Dermis microvascular lymphatic vessel endothelial cell (primary cell): ENCODE data around the gene GNPDA2. TPM values are rescaled to one million over a fixed set of nuclear protein-coding genes. Genes with fewer than 3 reads are reported as not detected.

Experiments used
- DNase-seq, 2 donors: peaks; one replicate each; pipeline versions ENCODE4 v3.0.0 to v3.0.0-alpha.2; 2010; ENCODE audit warnings: low read depth in 2 of 2
- total RNA-seq: library from RNA; depleted of rRNA; stranded (reverse); fragments of >200 nt; gene quantifications from 2 replicates; pipeline ENCODE4 v1.2.1, GENCODE V29; 2014

The GNPDA2 gene
- total RNA-seq, 1 donor from 2014 or later: 18.5 TPM

DNA sequence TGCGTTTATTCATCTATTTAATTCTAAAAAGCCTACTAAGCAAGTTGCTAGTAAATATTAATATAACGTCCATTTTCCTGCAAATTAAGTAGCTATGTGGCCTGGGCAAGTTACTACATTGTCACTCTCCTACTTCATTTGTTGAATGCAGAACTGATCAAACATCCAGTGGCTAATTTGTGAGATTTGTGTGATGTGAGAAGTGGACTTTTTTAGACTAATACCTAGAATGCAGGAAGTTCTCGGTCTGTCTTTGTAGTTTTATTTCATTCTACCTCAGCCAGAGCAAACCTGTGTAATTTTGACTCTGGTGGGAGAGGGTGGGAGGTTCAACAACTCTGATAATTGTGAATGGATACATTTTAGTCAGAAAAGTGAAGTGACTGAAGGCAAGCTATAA, 47.3 kb downstream of the GNPDA2 start:
- no peak for DNase-seq

DNA sequence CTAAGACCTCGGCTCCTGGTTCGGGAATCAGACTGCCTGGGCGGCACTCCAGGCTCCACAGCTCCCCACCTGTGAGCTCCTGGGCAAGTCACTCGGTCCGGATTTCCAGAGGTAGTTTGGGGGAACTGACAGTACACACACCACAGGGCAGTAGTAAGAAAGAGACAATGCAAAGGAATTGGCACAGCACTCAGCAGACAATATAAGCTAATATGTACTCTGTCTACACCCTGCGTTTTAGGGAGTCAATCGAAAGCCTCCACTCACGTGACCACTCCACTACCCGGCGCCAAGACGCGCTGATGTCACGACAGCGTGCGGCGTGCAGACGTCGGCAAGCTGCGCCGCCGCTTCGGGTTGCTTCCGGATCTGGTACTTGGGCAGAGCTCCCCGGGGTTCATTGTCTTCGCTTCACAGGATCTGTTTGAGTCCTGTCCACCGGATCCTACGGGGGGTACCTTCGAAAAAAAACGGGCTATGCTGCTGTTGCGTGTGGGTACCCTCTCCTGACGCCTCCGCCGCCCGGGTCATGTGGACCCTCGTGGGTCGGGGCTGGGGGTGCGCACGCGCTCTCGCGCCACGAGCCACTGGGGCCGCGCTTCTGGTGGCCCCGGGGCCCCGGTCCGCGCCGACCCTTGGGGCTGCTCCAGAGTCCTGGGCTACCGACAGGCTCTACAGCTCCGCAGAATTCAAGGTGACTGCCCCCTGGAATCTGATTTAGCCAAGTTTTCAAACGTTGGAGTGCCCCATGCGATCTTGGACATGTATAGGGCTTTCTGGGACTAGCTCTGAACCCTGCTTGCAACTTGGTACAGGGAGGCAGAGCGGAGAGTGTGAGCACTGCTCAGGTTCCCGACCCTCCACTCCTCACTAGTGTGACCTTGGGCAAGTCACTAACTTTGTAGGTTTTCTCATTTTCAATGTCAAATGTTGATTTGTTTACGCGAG, 48.0 kb downstream of the GNPDA2 start, which contains the start of gene GUF1:
Gene GUF1, plus strand, starts transcription at position 327 of the 948 bp plus-strand sequence. Its CDS starts 203 bp downstream, at position 530.
- DNase-seq: peak; percentile 75 to 93

DNA sequence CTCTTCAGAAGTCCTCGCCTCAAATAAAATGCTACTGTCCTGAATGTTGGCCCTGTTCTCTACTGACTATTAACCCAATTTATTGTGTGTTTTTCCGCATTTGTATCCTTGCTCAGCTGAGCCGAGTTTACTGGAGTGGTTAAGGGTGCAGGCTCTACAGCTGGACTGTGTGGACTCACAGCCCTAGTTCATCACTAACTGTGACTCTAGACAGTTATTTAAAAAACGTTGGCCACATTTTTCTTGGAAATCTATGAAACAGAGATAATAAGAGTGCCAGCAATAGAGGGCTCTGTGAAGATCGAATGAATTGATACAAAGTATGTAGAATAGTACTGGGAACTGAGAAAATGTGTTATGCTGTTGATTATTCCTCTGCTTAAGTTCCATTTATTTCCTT, 51.0 kb downstream of the GNPDA2 start:
- no peak for DNase-seq

DNA sequence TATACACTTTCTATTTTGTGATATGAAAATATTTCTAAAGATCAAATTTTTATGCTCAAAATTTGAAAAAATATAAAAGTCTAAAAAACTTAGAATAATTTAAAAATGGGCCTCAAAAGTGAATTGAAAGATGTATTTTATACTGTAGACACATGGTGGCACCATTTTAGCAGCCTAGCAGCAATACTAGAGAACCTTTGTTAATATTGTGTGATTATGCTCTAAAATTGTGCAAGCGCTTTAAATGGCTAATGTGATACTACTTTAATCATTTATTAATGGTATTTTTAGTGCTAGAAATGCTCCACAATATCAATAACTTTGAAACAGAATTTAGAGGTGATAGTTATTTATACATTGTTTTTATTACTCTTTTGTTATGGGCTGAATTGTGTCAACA, 51.9 kb downstream of the GNPDA2 start:
- DNase-seq: no peak

DNA sequence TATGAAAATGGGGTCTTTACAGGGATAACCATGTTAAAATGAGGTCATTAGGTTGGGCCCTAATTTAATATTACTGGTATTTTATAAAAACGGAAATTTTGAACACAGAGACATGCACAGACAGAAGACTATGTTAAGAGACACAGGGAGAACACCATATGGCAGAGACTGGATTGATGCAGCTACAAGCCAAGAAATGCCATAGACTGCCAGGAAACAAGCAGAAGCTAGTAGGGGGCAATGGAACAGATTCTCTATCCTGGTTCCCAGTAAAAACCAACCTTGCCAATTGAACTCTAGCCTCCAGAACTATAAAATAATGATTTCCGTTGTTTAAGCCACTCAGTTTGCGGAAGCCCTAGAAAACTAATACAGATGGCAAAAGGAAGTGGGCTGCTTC, 54.7 kb downstream of the GNPDA2 start:
- no peak for DNase-seq

DNA sequence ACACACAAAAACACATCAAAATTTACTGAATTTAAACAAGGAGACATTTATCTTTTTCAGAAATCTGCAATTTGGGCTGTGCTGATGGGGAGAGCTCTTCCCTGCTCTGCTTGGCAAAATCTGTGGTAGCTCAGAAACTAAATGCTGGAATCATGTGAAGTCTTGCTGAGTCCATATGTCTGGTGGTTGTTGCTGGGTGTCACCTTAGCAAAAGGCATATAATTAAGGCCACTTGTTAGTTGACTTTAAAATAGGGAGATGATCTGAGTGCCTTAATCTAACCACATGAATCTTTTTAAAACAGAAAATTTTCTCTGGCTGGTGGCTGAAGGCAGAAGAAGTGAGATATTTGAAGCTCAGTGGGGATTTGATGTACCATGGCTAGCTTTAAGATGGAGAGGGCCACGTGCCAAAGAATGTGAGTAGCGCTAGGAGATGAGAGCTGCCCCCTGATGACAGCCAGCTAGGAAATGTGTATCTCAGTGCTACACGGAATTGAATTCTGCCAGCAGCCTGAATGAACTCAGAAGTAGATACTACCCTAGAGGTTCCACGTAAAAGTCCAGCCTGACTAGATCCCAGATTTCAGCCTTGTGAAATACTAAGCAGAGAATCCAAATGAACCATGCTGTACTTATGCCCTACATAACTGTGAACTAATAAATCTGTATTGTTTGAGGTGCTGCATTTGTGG, 55.7 kb downstream of the GNPDA2 start:
- DNase-seq: no peak

DNA sequence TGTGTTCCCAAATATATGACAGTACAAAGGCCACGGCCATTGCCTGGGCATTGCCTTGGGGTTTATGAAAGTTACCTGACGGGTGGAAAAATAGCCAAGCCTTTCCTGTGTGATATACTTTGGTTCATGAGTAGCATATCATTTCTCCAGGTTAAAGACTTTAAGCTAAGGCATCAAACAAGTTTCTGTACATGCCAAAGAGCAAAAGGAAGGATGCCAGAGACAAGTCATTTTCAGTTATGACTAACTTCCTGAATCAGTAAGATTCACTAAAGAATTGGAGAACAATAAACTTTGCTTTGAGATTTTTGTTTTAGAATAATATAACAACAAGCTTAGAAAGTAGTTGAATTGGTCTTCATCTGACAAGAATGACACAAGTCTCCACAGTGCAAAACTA, 57.8 kb downstream of the GNPDA2 start:
- no peak for DNase-seq

DNA sequence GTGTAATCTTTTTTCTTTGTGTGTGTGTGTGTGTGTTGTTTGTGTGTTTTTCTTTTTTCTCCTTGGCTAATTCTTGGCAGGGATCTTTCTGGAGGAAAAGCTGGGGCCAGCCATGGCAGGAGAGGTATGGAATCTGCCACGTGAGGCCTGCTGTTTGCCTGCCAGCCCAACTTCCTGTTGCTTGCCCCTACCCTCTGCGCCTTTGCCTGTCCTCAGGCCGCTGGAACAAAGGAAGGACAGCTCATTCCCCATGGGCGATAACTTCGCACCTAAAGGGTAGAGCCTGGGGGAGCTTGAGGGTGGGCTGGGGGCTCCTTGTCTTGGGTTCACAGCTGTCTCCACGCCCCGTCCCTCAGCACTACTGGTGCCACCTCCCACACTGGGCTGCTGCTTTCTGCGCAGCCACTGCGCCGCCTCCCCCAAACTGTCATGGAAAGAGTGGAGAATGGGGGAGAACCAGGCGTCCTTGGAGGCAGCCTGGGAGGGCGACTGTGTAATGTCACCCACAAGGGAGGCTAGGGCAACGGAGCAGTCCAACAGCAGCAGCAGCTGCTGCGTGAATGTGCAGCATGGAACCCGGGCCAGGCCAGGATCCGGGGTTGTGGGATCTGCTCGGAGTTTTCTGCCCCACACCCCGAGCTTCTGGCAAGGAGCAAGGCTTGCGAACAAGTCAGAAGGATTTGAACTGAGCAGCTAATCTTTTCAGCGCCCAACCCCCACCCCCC, 62.7 kb downstream of the GNPDA2 start:
- no peak for DNase-seq

DNA sequence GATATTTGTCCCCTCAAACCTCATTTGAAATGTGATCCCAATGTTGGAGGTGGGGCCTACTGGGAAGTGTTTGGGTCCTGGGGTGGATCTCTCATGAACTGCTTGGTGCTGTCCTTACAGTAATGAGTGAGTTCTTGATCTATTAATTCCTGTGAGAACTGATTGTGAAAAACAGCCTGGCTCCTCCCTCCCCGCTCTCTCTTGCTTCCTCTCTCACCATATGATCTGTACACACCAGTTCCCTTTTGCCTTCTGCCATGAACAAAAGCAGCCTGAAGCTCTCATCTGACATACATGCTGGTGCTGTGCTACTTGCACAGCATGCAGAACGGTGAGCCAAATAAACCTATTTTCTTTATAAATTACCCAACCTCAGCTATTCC, 63.7 kb downstream of the GNPDA2 start:
- DNase-seq: no peak

DNA sequence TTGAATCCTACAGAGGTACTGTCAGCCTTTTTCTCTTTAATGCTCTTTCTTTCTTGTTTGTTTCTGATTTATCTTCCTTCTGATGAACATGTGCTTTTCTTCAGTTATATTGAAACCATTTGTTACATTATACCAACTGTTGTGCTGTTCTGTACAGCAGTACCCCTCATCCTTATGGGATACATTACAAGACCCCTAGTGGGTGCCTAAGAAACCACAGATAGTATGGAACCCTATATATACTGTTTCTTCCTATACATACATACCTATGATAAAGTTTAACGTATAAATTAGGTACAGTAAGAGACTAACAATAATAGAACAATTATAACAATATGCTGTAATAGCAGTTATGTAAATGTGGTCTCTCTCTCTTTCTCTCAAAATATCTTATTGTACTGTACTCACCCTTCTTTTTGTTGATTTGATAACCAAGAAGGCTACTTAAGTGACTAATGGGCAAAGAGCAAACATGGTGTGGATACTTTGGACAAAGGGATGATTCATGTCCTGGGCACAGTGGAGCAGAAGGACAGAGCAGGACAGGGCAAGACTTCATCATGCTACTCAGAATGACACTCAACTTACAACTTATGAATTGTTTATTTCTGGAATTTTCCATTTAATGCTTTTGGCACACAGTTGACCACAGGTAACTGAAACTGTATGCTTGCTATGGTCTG, 64.3 kb downstream of the GNPDA2 start:
- DNase-seq: no peak

DNA sequence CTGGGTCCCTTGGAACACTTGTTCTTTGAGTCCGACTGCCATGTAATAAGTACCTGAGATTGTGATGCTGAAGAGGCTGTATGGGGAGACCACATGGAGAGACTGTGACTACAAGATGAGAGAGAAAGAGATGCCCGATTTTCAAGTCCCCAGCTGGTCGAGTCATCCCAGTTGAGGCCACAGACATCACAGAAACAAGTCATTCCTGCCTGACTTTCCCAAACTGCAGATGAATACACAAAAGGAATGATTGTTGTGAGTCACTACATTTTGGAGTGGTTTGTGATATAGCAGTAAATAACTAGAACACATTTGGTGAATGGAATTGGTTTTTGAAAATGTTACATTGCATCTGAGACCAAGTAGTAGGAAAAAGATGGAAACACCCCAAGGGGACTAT, 66.0 kb downstream of the GNPDA2 start:
- no peak for DNase-seq

DNA sequence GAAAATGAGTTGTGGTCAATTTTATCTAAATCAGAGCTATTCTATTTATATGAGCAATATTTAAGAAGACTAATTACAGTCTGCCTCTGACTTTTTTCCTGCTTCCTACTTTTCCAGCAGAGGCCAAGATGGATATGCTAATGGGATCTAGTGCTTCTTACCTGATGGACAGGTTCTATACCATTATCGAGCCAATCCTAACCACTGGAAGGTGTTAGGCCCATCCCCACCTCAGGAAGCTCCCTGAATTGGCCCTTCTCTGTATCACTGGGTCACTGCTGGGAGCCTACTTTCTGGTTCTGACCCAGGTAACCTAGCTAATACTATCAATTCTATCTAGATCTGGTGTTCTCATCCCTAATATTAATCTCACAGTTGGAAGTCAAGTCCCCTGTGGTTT, 74.4 kb downstream of the GNPDA2 start:
- no peak for DNase-seq

Other genes with a start within 250 kb of the GNPDA2 start
- not detected in 2 replicates for gene YIPF7, start 74.9 kb downstream of the GNPDA2 start, total RNA-seq
- gene GUF1, start 48.1 kb downstream of the GNPDA2 start, total RNA-seq: 6.9 and 8.6 TPM in 2 replicates